Thyroid gland (tissue), 4 donors: ENCODE data around the gene FGF19.

Experiments
- POLR2A ChIP-seq, 2 donors: fragments of 450-650 bp; IDR thresholded peaks; one replicate each; pipeline ENCODE4 v1.6.1; 2017; ENCODE audit warnings: antibody characterized with exemption in 2 of 2, mild to moderate bottlenecking in 2 of 2, moderate library complexity in 1 of 2
- TF ChIP-seq, protein P1 (sequence below), 6 experiments: fragments of 200-600 bp in 3 of 6; fragments of 450-650 bp in 3 of 6; sonication (generic) in 3 of 6; IDR thresholded peaks; one replicate each; pipeline ENCODE4 v1.5.1; 2016 to 2019; ENCODE audit warnings: antibody characterized with exemption in 6 of 6, mild to moderate bottlenecking in 2 of 6, inconsistent platforms in 1 of 6, moderate library complexity in 1 of 6

DNA sequence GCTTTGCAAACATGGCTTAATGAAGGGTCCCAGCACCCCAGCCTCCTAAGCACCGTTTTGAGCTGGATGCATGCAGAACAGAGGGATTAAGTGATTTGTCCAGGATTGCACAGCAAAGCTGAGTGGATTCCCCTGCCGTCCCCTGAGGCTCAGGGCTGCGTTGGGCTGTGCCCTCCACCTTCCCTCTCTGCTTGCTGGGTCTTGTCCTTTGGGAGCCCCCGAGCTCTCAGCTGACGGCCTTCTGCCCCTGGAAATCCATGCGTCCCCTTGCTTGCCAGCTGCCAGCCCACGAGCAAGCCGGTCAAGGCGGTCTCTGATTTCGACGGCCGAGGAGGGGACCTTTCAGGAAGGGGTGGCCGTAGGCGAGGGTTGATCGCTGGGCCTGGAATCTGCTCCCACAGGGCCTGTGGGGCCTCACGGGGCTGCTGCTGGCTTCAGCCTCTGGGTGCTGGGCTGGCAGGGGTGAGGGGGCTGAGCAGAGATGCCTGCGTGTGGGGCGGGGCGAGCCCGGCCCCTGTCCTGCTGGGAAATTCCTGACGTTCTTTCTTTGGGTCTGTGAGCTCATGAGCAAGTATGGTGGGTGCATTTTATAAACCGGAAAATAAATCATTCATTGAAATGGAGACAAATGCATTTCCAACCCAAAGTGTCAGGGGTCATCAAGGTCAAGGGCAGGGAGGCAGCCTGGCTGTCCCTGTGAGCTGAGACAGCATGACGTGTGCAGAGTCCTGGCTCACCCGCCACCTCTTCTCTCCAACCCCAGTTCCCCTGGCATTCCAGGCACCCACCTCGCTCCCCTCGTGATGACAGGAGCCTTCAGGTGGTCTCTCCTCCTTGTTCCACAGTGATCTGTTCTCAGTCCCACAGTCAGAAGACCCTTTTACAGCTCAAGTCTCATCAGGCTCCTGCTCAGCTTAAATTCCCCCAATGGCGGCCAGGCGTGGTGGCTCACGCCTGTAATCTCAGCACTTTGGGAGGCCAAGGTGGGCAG lies 43.2 kb upstream of the FGF19 start:
- no peak for TF ChIP-seq POLR2A (IDR thresholded peaks at IDR 0.05)
- TF ChIP-seq, protein P1, sequence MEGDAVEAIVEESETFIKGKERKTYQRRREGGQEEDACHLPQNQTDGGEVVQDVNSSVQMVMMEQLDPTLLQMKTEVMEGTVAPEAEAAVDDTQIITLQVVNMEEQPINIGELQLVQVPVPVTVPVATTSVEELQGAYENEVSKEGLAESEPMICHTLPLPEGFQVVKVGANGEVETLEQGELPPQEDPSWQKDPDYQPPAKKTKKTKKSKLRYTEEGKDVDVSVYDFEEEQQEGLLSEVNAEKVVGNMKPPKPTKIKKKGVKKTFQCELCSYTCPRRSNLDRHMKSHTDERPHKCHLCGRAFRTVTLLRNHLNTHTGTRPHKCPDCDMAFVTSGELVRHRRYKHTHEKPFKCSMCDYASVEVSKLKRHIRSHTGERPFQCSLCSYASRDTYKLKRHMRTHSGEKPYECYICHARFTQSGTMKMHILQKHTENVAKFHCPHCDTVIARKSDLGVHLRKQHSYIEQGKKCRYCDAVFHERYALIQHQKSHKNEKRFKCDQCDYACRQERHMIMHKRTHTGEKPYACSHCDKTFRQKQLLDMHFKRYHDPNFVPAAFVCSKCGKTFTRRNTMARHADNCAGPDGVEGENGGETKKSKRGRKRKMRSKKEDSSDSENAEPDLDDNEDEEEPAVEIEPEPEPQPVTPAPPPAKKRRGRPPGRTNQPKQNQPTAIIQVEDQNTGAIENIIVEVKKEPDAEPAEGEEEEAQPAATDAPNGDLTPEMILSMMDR (IDR thresholded peaks at IDR 0.05) = no peak
